Measurements from ENCODE around the gene BTBD16. TPM values are rescaled to one million over a fixed set of nuclear protein-coding genes. Genes with fewer than 3 reads are reported as not detected.

BTBD16 gene
- polyA plus RNA-seq, 3 donors: not detected

DNA sequence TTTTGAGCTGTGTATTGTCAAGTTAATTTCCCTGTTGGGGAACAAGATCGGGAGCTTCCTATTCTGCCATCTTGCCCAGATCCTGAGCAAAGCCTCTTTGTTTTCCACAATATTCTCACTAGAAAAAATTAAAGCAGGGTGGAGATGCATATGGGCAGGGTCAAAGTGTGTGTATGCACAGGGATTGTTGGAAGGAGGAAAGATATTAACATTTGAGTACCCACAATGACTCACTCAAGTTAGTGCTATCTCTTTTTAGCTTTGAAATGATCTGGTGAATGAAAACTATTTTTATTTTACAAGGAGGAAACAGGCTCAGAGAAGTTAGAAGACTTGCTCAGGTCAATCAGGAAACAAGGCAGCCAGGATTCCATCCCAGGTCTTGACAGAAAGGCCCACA lies 6.7 kb upstream of the BTBD16 start:
- no peaks in the 10 kb centered on the region for H3K36me3 Mint-ChIP-seq
- no peaks in the 10 kb centered on the region for H3K4me1 Mint-ChIP-seq

DNA sequence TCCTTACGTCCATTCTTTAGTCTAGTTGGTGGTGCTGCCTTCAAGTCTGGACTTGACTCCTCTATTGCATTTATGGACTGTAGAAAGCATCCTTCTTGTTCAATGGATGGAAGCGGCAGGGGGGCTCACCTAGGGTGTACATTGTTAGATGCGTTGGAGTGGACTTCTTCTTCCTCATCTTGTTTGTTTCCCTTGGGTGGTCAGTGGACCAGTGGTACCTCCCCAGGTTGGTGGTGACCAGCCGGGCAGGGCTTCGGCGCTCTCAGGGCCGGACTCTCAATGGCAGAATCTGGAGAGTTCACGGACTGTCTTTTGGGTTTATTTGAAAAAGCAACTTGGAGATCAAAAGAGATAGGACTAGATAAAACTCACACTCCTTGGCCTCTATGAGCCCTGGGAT lies 6.2 kb upstream of the BTBD16 start:
- TF ChIP-seq, protein P1, sequence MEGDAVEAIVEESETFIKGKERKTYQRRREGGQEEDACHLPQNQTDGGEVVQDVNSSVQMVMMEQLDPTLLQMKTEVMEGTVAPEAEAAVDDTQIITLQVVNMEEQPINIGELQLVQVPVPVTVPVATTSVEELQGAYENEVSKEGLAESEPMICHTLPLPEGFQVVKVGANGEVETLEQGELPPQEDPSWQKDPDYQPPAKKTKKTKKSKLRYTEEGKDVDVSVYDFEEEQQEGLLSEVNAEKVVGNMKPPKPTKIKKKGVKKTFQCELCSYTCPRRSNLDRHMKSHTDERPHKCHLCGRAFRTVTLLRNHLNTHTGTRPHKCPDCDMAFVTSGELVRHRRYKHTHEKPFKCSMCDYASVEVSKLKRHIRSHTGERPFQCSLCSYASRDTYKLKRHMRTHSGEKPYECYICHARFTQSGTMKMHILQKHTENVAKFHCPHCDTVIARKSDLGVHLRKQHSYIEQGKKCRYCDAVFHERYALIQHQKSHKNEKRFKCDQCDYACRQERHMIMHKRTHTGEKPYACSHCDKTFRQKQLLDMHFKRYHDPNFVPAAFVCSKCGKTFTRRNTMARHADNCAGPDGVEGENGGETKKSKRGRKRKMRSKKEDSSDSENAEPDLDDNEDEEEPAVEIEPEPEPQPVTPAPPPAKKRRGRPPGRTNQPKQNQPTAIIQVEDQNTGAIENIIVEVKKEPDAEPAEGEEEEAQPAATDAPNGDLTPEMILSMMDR (IDR thresholded peaks at IDR 0.05): no peak
- no peak overlapping the region for H3K27ac Mint-ChIP-seq
- no peaks in the 10 kb centered on the region for H3K4me1 ChIP-seq (ENCODE audit: control insufficient read depth in 1 of 2, insufficient read depth in 2 of 2, low read length in 2 of 2)
- H3K79me2 ChIP-seq (ENCODE audit: insufficient read depth, low read length): no peaks in the 10 kb centered on the region
- H3K4me1 Mint-ChIP-seq: no peaks in the 10 kb centered on the region
- intact Hi-C loops (cut with micrococcal nuclease): no loop called here
- H2AFZ ChIP-seq (ENCODE audit: insufficient read depth, low read depth, low read length, poor library complexity, severe bottlenecking): no peak overlapping the region
- no peak overlapping the region for H3K4me2 ChIP-seq (replicated peaks; ENCODE audit: extremely low read depth, low read length, poor library complexity, severe bottlenecking)
- no peak overlapping the region for H3K4me3 ChIP-seq (replicated peaks in 1 of 3; ENCODE audit: low read depth in 2 of 3, low read length in 3 of 3)
- H3K4me3 Mint-ChIP-seq: no peak overlapping the region
- DNase-seq: no peak
- WGBS (ENCODE audit: insufficient coverage): 96% methylated on average over 3 of the region's 8 CpGs
- H3K27me3 Mint-ChIP-seq (ENCODE audit: low read depth in 3 of 3): peaks cover 7 to 10% (median 8%) of the 10 kb centered on the region in 3 donors
- H3K27ac ChIP-seq (ENCODE audit: low read depth in 1 of 2, low read length in 2 of 2): no peak overlapping the region
- H3K9me3 ChIP-seq (replicated peaks in 1 of 2; ENCODE audit: control insufficient read depth in 1 of 2, insufficient read depth in 1 of 2, low read length in 2 of 2): peaks cover 0 to 3% of the 10 kb centered on the region in 2 donors
- H3K9ac ChIP-seq (ENCODE audit: insufficient read depth, low read length, poor library complexity, severe bottlenecking): no peak overlapping the region
- H3K9me3 Mint-ChIP-seq: peaks cover 0 to 19% (median 7%) of the 10 kb centered on the region in 7 donors
- no peaks in the 10 kb centered on the region for H3K36me3 ChIP-seq (replicated peaks in 1 of 2; ENCODE audit: control insufficient read depth in 1 of 2, insufficient read depth in 2 of 2, low read length in 2 of 2)
- no peaks in the 10 kb centered on the region for H3K36me3 Mint-ChIP-seq
- no peaks in the 10 kb centered on the region for H4K20me1 ChIP-seq (ENCODE audit: insufficient read depth, low read length)
- H3K27me3 ChIP-seq (ENCODE audit: control insufficient read depth in 2 of 2, insufficient read depth in 2 of 2, low read length in 2 of 2): no peaks in the 10 kb centered on the region

More for the DNA sequence above, 6.7 kb upstream of the BTBD16 start:
- Mint-ChIP-seq H3K27me3 (ENCODE audit: low read depth in 3 of 3) (peaks cover 6 to 11% (median 10%) of the 10 kb centered on the region in 3 donors), H3K9me3 (peaks cover 0 to 19% (median 7%) of the 10 kb centered on the region in 7 donors), H3K4me3 (no peak overlapping the region), H3K27ac (no peak overlapping the region)
- Histone ChIP-seq H3K79me2 (ENCODE audit: insufficient read depth, low read length) (no peaks in the 10 kb centered on the region), H3K27me3 (ENCODE audit: control insufficient read depth in 2 of 2, insufficient read depth in 2 of 2, low read length in 2 of 2) (no peaks in the 10 kb centered on the region), H3K4me3 (replicated peaks in 1 of 3; ENCODE audit: low read depth in 2 of 3, low read length in 3 of 3) (no peak overlapping the region), H3K9me3 (replicated peaks in 1 of 2; ENCODE audit: control insufficient read depth in 1 of 2, insufficient read depth in 1 of 2, low read length in 2 of 2) (peaks cover 0 to 3% of the 10 kb centered on the region in 2 donors), H3K4me1 (ENCODE audit: control insufficient read depth in 1 of 2, insufficient read depth in 2 of 2, low read length in 2 of 2) (no peaks in the 10 kb centered on the region), H3K27ac (ENCODE audit: low read depth in 1 of 2, low read length in 2 of 2) (no peak overlapping the region), H4K20me1 (ENCODE audit: insufficient read depth, low read length) (no peaks in the 10 kb centered on the region), H2AFZ (ENCODE audit: insufficient read depth, low read depth, low read length, poor library complexity, severe bottlenecking) (no peak overlapping the region), H3K9ac (ENCODE audit: insufficient read depth, low read length, poor library complexity, severe bottlenecking) (no peak overlapping the region), H3K36me3 (replicated peaks in 1 of 2; ENCODE audit: control insufficient read depth in 1 of 2, insufficient read depth in 2 of 2, low read length in 2 of 2) (no peaks in the 10 kb centered on the region), H3K4me2 (replicated peaks; ENCODE audit: extremely low read depth, low read length, poor library complexity, severe bottlenecking) (no peak overlapping the region)
- DNase-seq: no peak
- TF ChIP-seq, protein P1 (IDR thresholded peaks at IDR 0.05): no peak
- no CpG with 5 or more reads among the region's 1 CpG for WGBS (ENCODE audit: insufficient coverage)
- intact Hi-C loops (cut with micrococcal nuclease): no loop called here
